HepG2 (cell line): ENCODE results near the gene SGTB. TPM values are rescaled to one million over a fixed set of nuclear protein-coding genes. Genes with fewer than 3 reads are reported as not detected.

Source experiments
- ATAC-seq: fragments of 200-7000 bp; cut with Tn5 transposase; 3 replicates; pipeline ENCODE4 v1.9.1; 2020; ENCODE audit warnings: mild to moderate bottlenecking, moderate library complexity
- BruUV-seq: library from RNA; stranded (reverse); fragments of 400-500 nt; replicated peaks from 2 replicates; lab custom pipeline; 2021; lab: Mats Ljungman, UMichigan
- CTCF ChIA-PET: fragments of 300-600 bp; formaldehyde crosslinking; extraction: SDS; loops from one replicate; lab custom pipeline; 2021; ENCODE audit warnings: low total read pairs, inconsistent platforms, low intra/inter-chr PET ratio; lab: Yijun Ruan, JAX
- POLR2A ChIA-PET: fragments of 350-600 bp; sonication (Branson Sonifier 250); formaldehyde crosslinking; loops from one replicate; lab custom pipeline; 2020; ENCODE audit warnings: antibody characterized with exemption, inconsistent platforms; lab: Yijun Ruan, JAX
- DNase-seq: peaks from one replicate; pipeline ENCODE4 v3.0.0-alpha.2; 2015; ENCODE audit warnings: low spot score
- FAIRE-seq: peaks from 3 replicates; lab custom pipeline; 2011; peaks lifted over from hg19 to GRCh38; lab: Jason Lieb, UNC
- H2AFZ ChIP-seq: one replicate; pipeline ENCODE4 v1.6.1; 2011; ENCODE audit warnings: low read length, inconsistent platforms
- H3K27ac ChIP-seq: fragments of 300-600 bp; 3 replicates; pipeline ENCODE4 v1.8.0; 2011; ENCODE audit warnings: mixed run types, mild to moderate bottlenecking, mixed read lengths, low read length, inconsistent platforms; ENCODE audit not compliant: insufficient read depth; ENCODE audit errors: extremely low read length
- H3K27me3 ChIP-seq, 2 experiments: fragments of 200-600 bp in 1 of 2; 2 replicates in 1 of 2; 3 replicates in 1 of 2; pipeline versions ENCODE4 v1.6.0 to v1.8.0; 2011; ENCODE audit warnings: low read length in 2 of 2, mild to moderate bottlenecking in 2 of 2, moderate library complexity in 2 of 2, inconsistent platforms in 1 of 2; ENCODE audit not compliant: insufficient read depth in 2 of 2, control insufficient read depth in 1 of 2
- H3K36me3 ChIP-seq, 2 experiments: fragments of 200-600 bp in 1 of 2; replicated peaks in 1 of 2; 2 replicates in 1 of 2; 3 replicates in 1 of 2; pipeline versions ENCODE4 v1.5.1 to v1.8.0; 2011; ENCODE audit warnings: low read length in 2 of 2, inconsistent platforms in 1 of 2; ENCODE audit not compliant: insufficient read depth in 2 of 2, control insufficient read depth in 1 of 2
- H3K4me1 ChIP-seq: 2 replicates; pipeline ENCODE4 v1.5.1; 2012; ENCODE audit warnings: low read length, inconsistent platforms; ENCODE audit not compliant: insufficient read depth
- H3K4me2 ChIP-seq: 2 replicates; pipeline ENCODE4 v1.6.0; 2011; ENCODE audit warnings: low read depth, low read length, inconsistent platforms
- H3K4me3 ChIP-seq, 3 experiments: fragments of 200-600 bp in 1 of 3; sonication (generic), shearing (Covaris generic) in 1 of 3; replicated peaks in 1 of 3; 2 replicates each; pipeline ENCODE4 v1.5.1; 2011 to 2016; ENCODE audit warnings: low read length in 3 of 3, inconsistent platforms in 2 of 3, low read depth in 2 of 3, mild to moderate bottlenecking in 2 of 3, control low read depth in 1 of 3, mixed read lengths in 1 of 3; ENCODE audit not compliant: insufficient read depth in 1 of 3
- H3K79me2 ChIP-seq: one replicate; pipeline ENCODE4 v1.6.1; 2011; ENCODE audit warnings: low read length, inconsistent platforms; ENCODE audit not compliant: insufficient read depth
- H3K9ac ChIP-seq: 2 replicates; pipeline ENCODE4 v1.6.0; 2011; ENCODE audit warnings: mild to moderate bottlenecking, low read depth, low read length, inconsistent platforms; ENCODE audit not compliant: insufficient read depth
- H3K9me3 ChIP-seq: 2 replicates; pipeline ENCODE4 v1.5.1; 2012; ENCODE audit warnings: mild to moderate bottlenecking, low read length
- H4K20me1 ChIP-seq: 2 replicates; pipeline ENCODE4 v1.6.0; 2011; ENCODE audit warnings: inconsistent platforms, mild to moderate bottlenecking, low read length, moderate library complexity; ENCODE audit not compliant: insufficient read depth
- CBX2 ChIP-seq, 2 experiments: fragments of 200-600 bp in 1 of 2; sonication (generic); formaldehyde crosslinking in 1 of 2; IDR thresholded peaks; 2 replicates each; pipeline versions ENCODE4 v1.7.0 to v1.8.1; 2018 to 2022; ENCODE audit warnings: low read depth in 2 of 2, low read length in 1 of 2, mild to moderate bottlenecking in 1 of 2, missing genetic modification reagents in 1 of 2
- GTF3A ChIP-seq: sonication (generic); formaldehyde crosslinking; conservative IDR thresholded peaks from 2 replicates; pipeline ENCODE4 v1.4.0; 2020; ENCODE audit warnings: mild to moderate bottlenecking, missing genetic modification reagents
- MXI1 ChIP-seq: IDR thresholded peaks from 3 replicates; pipeline ENCODE4 v1.6.1; 2012; ENCODE audit warnings: low read depth, low read length, inconsistent platforms, borderline replicate concordance
- YEATS2 ChIP-seq: sonication (generic); formaldehyde crosslinking; IDR thresholded peaks from 2 replicates; pipeline ENCODE4 v1.4.0; 2020; ENCODE audit warnings: missing genetic modification reagents, borderline replicate concordance
- ZNF484 ChIP-seq: sonication (generic); formaldehyde crosslinking; IDR thresholded peaks from 2 replicates; pipeline ENCODE4 v1.5.1; 2020; ENCODE audit warnings: mild to moderate bottlenecking, low read depth, missing genetic modification reagents, borderline replicate concordance
- WGBS: methylation state at CpG from one replicate; pipeline ENCODE4 v1.1.6; 2017; ENCODE audit warnings: low lambda C conversion rate; 5-methylcytosine and 5-hydroxymethylcytosine counted together
- in situ Hi-C: cut with HindIII; loops from 2 replicates; pipeline ENCODE4 v1.10.0; 2017; ENCODE audit warnings: low pct_unique_long_range_greater_than_20kb; ENCODE audit not compliant: extremely low pct_ligation_motif_present
- intact Hi-C: fragments of 100-400 bp; cut with micrococcal nuclease; formaldehyde crosslinking; loops from one replicate; pipeline ENCODE4 v1.10.0; 2022; ENCODE audit not compliant: unreplicated experiment
- polyA plus RNA-seq, 8 experiments: library from polyadenylated mRNA; depleted of rRNA in 3 of 8; stranded (reverse) in 7 of 8; unstranded in 1 of 8; fragments of >200 nt; fragmentation: Illumina TruSeq in 4 of 8; extraction: Trizol in 4 of 8; gene quantifications; 2 replicates each; pipeline versions ENCODE4 v1.2.1 to v1.2.3, GENCODE V29; 2011 to 2016; ENCODE audit warnings: low read depth in 4 of 8, missing spikeins in 1 of 8, mixed read lengths in 1 of 8; ENCODE audit not compliant: insufficient read depth in 1 of 8
- total RNA-seq, 5 experiments: library from RNA; depleted of rRNA; stranded (reverse); fragments of >200 nt; fragmentation: Illumina TruSeq; extraction: Trizol; gene quantifications; 2 replicates each; pipeline ENCODE4 v1.2.3, GENCODE V29; 2016; ENCODE audit warnings: low read depth in 1 of 5

SGTB gene
- total and polyA plus RNA-seq, 2 of the 13 experiments (the other 11 are each of a cell fraction or from before 2014, with no cell fraction given), result 5.2 to 11.2 TPM

DNA sequence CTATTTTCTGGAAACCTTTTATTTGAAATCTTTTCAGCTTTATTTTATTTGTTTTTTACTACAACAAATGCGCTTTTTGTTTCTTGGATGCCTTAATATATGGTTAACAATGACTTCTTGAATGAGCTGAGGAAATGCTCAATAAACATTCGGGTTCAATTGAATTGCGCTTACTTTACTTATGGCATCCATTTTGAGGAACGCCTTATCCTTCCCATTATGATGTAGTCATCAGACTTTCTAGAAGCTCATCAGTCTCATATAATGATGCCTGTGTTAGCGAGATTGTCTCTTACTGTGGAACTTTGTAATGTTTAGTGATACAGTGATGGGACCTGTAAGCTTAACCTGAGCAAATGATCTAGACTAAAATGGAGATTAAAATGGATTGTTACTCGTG, 96.2 kb downstream of the SGTB start:
- no peaks in the 10 kb centered on the region for H4K20me1 ChIP-seq
- H3K36me3 ChIP-seq, result peaks cover 2 to 9% of the 10 kb centered on the region in 2 experiments; a peak in 3 of 5 replicates
- peaks cover 32% of the 10 kb centered on the region for H3K4me1 ChIP-seq
- H2AFZ ChIP-seq, result peak overlapping the region; percentile 15
- ChIA-PET POLR2A (interaction anchor here (1.8 kb wide), 1 partner anchor 62 kb away, joined by 5 read pairs; the partner anchor contains the start of genes CENPK and PPWD1), CTCF (no interaction called here)
- H3K9ac ChIP-seq, result peak overlapping the region; percentile 93
- BruUV-seq, result no TSS peak
- in situ Hi-C loops, result no loop called here
- peak overlapping the region; percentile 83 for H3K4me2 ChIP-seq
- TF ChIP-seq GTF3A (CRISPR knock-in tag), result no peak
- no peak for TF ChIP-seq MXI1
- TF ChIP-seq CBX2 (IDR thresholded peaks at IDR 0.05; ENCODE audit: low read depth, low read length), result no peak
- no peak for TF ChIP-seq CBX2 (CRISPR knock-in tag; IDR thresholded peaks at IDR 0.05; ENCODE audit: low read depth)
- TF ChIP-seq ZNF484 (CRISPR knock-in tag), result no peak
- no peak for TF ChIP-seq YEATS2 (CRISPR knock-in tag)
- FAIRE-seq (no peak), DNase-seq (no peak), ATAC-seq (no peak)
- 7% methylated on average over 6 of the region's 6 CpGs for WGBS
- peaks cover 45% of the 10 kb centered on the region for H3K79me2 ChIP-seq
- intact Hi-C loops, result loop anchor here (10.0 kb wide), 1 partner anchor 299 kb away; the partner anchor contains the start of gene ERBIN
- H3K27ac ChIP-seq, result peak overlapping the region; percentile 95
- H3K27me3 ChIP-seq, result peaks cover 0 to 4% of the 10 kb centered on the region in 2 experiments; a peak in 2 of 5 replicates
- H3K4me3 ChIP-seq, result peak overlapping the region; percentile 90 to 98 (median 95); a peak in 5 of 6 replicates
- no peaks in the 10 kb centered on the region for H3K9me3 ChIP-seq
